ENCODE results near the gene EYS.

DNA sequence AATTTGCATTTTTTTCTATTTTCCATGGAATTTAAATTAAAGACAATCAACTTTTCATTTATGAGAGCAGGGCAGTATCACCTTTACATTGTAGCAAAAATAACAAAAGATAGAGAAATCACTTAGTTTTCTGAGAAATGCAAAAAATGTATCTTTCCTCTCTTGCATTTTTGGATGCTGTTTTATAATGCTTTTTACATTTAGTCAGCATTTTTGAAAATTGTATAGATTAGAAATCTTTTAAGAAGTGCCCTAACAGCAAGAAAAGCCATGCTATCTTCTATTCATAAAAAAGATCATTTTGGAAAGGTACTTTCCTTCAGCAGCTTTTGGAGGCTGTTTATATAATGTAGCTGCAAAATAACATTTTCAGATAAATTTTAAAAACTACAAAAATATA, 421.8 kb downstream of the EYS start:
- TF ChIP-seq, protein P1, sequence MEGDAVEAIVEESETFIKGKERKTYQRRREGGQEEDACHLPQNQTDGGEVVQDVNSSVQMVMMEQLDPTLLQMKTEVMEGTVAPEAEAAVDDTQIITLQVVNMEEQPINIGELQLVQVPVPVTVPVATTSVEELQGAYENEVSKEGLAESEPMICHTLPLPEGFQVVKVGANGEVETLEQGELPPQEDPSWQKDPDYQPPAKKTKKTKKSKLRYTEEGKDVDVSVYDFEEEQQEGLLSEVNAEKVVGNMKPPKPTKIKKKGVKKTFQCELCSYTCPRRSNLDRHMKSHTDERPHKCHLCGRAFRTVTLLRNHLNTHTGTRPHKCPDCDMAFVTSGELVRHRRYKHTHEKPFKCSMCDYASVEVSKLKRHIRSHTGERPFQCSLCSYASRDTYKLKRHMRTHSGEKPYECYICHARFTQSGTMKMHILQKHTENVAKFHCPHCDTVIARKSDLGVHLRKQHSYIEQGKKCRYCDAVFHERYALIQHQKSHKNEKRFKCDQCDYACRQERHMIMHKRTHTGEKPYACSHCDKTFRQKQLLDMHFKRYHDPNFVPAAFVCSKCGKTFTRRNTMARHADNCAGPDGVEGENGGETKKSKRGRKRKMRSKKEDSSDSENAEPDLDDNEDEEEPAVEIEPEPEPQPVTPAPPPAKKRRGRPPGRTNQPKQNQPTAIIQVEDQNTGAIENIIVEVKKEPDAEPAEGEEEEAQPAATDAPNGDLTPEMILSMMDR (IDR thresholded peaks at IDR 0.05), result no peak
- TF ChIP-seq, protein P2, sequence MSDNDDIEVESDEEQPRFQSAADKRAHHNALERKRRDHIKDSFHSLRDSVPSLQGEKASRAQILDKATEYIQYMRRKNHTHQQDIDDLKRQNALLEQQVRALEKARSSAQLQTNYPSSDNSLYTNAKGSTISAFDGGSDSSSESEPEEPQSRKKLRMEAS (IDR thresholded peaks at IDR 0.05), result no peak
- no peak for TF ChIP-seq CBX2 (IDR thresholded peaks at IDR 0.05; ENCODE audit: borderline replicate concordance, low read depth)
- TF ChIP-seq, protein P3, sequence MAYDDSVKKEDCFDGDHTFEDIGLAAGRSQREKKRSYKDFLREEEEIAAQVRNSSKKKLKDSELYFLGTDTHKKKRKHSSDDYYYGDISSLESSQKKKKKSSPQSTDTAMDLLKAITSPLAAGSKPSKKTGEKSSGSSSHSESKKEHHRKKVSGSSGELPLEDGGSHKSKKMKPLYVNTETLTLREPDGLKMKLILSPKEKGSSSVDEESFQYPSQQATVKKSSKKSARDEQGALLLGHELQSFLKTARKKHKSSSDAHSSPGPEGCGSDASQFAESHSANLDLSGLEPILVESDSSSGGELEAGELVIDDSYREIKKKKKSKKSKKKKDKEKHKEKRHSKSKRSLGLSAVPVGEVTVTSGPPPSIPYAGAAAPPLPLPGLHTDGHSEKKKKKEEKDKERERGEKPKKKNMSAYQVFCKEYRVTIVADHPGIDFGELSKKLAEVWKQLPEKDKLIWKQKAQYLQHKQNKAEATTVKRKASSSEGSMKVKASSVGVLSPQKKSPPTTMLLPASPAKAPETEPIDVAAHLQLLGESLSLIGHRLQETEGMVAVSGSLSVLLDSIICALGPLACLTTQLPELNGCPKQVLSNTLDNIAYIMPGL (CRISPR knock-in tag; IDR thresholded peaks at IDR 0.05; ENCODE audit: borderline replicate concordance), result no peak
- no peak for TF ChIP-seq RAD21 (conservative IDR thresholded peaks at IDR 0.05 in 1 of 2, IDR thresholded peaks at IDR 0.05 in 1 of 2)
- no peak for TF ChIP-seq POLR2A (IDR thresholded peaks at IDR 0.05; ENCODE audit: low read length)
- TF ChIP-seq, protein P4, sequence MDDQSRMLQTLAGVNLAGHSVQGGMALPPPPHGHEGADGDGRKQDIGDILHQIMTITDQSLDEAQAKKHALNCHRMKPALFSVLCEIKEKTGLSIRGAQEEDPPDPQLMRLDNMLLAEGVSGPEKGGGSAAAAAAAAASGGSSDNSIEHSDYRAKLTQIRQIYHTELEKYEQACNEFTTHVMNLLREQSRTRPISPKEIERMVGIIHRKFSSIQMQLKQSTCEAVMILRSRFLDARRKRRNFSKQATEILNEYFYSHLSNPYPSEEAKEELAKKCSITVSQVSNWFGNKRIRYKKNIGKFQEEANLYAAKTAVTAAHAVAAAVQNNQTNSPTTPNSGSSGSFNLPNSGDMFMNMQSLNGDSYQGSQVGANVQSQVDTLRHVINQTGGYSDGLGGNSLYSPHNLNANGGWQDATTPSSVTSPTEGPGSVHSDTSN (IDR thresholded peaks at IDR 0.05), result no peak
- no peak for TF ChIP-seq CHD2 (IDR thresholded peaks at IDR 0.05; ENCODE audit: low read length, partially characterized antibody)

All from A549 (cell line).